GM18951 (cell line): ENCODE measurements around the gene ARHGAP18.

ENCODE experiments used
- POLR2A ChIP-seq: IDR thresholded peaks from 4 replicates; pipeline ENCODE4 v1.6.1; 2011; ENCODE audit warnings: mild to moderate bottlenecking; ENCODE audit not compliant: insufficient read length, insufficient read depth; ENCODE audit errors: extremely low read depth
- in situ Hi-C: fragments of 300-500 bp; cut with MboI; formaldehyde crosslinking; loops from one replicate; pipeline ENCODE4 v1.12.0; 2022; ENCODE audit warnings: low sequenced_read_pairs, mixed read lengths, inconsistent platforms; ENCODE audit not compliant: unreplicated experiment

ARHGAP18 gene

DNA sequence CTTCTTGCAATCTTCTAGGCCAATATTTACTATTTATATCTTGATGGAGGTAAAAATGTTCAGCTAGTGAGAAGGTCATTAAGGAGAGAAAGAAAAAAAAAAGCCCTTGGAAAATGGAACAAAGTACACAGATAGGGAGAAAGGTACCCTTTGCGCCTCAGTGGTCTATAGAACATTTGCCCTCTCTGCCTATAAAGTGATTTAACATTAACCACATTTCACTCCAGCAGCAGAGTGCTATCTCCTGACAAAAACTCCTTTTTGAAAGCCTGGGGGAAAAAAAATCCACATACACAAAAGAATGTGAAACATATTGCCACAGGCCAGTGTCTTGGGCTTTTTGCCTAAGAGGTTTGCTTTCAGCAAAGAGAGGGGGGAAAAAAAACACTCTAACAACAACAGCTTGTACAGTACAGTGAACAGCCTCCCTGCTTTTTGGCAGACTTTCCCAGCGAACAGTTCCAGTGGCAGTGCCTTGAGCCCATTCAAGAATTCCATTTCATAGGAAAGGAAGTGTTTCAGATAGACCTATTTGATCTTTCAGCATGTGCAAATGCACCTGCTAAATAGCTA, 695 bp downstream of the ARHGAP18 start:
- no peak for TF ChIP-seq POLR2A
- in situ Hi-C loops = no loop called here

- TF ChIP-seq POLR2A = no peak
- in situ Hi-C loops = no loop called here
Observed at GRCh38 chr6:129708496-129709195, 1.3 kb downstream of the ARHGAP18 start.

DNA sequence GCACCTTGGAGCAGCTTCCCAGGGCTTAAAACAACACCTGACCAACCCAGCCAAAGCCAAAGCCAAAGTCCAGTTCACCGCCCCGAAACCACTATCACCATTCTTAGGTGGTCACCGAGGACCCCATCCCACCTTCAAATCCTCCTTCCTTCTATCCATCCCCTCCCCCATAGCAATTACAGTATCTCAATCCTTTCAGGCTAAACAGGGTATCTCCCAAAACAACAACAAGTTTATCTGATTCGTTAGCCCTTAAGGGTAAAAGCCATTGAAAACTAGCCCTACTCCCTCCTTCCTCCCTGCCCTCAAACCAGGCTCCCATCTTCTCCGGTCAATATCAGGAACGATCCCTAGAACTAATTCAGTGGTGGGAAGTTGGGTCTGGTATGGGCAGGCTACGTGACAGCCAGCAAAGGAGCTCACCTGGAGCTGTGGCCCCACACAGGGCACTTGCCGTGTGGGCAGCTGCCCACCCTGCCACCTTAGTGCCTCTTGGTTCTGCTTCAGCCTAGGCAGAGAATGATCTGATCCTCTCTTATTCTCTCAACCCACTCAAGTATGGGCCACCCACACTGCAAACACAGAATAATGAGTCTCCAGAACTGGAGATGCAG, 2.0 kb downstream of the ARHGAP18 start:
- TF ChIP-seq POLR2A = no peak
- in situ Hi-C loops = no loop called here

DNA sequence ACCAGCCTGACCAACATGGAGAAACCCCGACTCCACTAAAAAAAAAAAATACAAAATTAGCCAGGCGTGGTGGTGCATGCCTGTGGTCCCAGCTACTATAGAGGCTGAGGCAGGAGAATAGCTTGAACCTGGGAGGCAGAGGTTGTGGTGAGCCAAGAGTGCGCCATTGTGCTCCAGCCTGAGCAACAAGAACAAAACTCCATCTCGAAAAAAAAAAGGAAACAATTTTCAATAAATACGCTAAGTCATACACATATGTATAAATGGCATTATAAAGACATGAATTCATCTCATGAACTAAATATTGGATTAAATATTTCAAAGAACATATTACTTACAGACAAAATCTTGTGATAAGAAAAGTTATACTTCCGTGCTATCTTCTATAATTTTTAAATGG, 2.9 kb downstream of the ARHGAP18 start:
- no peak for TF ChIP-seq POLR2A
- in situ Hi-C loops = no loop called here

DNA sequence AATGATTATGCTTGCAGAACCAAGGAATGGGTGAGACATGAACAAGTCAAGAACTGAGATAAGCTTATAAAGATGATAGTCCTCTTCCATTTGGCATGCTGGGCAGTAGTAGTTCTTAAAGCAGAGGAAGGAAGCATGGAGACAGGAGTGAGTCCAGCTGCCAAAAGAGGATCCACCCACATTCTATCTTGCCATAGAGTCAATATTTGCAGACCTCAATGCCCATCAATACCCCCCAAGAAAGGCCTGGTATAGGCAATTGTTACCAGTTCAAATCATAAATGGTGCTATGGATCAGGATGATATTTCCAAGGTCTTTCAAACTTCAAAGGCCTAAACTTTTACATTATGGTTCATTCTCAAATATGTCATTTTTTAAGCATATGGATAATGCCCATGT, 4.8 kb downstream of the ARHGAP18 start:
- in situ Hi-C loops = no loop called here
- no peak for TF ChIP-seq POLR2A

GRCh38 chr6:129704708-129705107, 5.3 kb downstream of the ARHGAP18 start:
- in situ Hi-C loops = no loop called here

GRCh38 chr6:129701721-129702455, 8.1 kb downstream of the ARHGAP18 start:
- in situ Hi-C loops = no loop called here
- TF ChIP-seq POLR2A = no peak

More at GRCh38 chr6:129704708-129705107, 5.3 kb downstream of the ARHGAP18 start:
- no peak for TF ChIP-seq POLR2A

GRCh38 chr6:129700666-129701065, 9.3 kb downstream of the ARHGAP18 start:
- in situ Hi-C loops = no loop called here
- TF ChIP-seq POLR2A = no peak

- in situ Hi-C loops = no loop called here
- TF ChIP-seq POLR2A = no peak
Observed at GRCh38 chr6:129699659-129700058, 10.3 kb downstream of the ARHGAP18 start.

DNA sequence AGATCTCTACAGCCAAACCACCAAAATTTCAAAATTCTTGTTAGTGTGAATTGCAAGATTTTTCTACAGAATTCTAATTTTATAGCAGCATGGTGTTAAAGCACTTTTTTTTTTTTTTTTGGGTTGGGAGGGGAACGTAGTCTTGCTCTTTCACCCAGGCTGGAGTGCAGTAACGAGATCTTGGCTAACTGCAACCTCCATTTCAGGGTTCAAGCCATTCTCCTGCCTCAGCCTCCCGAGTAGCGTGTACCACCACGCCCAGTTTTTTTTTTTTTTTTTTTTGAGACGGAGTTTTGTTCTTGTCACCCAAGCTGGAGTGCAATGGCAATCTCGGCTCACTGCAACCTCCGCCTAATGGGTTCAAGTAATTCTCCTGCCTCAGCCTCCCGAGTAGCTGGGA, 11.5 kb downstream of the ARHGAP18 start:
- in situ Hi-C loops = no loop called here
- TF ChIP-seq POLR2A = no peak

GRCh38 chr6:129697788-129698187, 12.2 kb downstream of the ARHGAP18 start:
- in situ Hi-C loops = no loop called here
- TF ChIP-seq POLR2A = no peak

DNA sequence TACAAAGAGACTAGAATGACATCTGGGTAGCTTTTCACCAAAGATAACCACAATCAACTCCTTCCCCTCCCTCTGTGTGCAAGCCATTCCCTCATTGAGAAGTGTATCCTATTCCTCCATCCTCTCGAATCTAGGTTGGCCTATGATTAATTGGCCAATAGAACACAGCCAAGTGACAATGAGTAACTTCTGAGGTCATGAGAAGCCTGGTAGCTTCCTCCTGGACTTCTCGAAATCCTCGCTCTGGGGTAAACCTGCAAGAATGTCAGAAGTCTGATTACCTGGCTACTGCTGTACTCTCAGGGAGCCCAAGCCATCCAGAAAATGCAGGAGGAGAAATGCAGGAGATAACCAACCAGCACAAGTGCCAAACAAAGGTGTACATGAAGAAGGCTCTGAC, 13.1 kb downstream of the ARHGAP18 start:
- in situ Hi-C loops = no loop called here
- no peak for TF ChIP-seq POLR2A

- no peak for TF ChIP-seq POLR2A
- in situ Hi-C loops = no loop called here
Observed at GRCh38 chr6:129696028-129696418, 14.0 kb downstream of the ARHGAP18 start.
